Astrocyte of the cerebellum (primary cell): ENCODE data around the gene SCN4A.

ENCODE experiments used
- DNase-seq: peaks from one replicate; pipeline ENCODE4 v3.0.0-alpha.2; 2011; ENCODE audit warnings: low read depth
- H3K4me3 ChIP-seq: 2 replicates; pipeline ENCODE4 v1.5.1; 2011; ENCODE audit warnings: mild to moderate bottlenecking, low read depth, low read length, moderate library complexity
- CTCF ChIP-seq: IDR thresholded peaks from 2 replicates; pipeline ENCODE4 v1.5.1; 2012; ENCODE audit warnings: low read length, low read depth, moderate library complexity, mild to moderate bottlenecking; ENCODE audit errors: missing control alignments
- in situ Hi-C: cut with HindIII; loops from 2 replicates; pipeline ENCODE4 v1.10.0; 2017; ENCODE audit warnings: low sequenced_read_pairs

The SCN4A gene

GRCh38 chr17:63989622-63990345, 17.1 kb upstream of the SCN4A start:
- H3K4me3 ChIP-seq = no peak overlapping the region
- no peak for TF ChIP-seq CTCF
- no peak for DNase-seq
- in situ Hi-C loops = no loop called here

- TF ChIP-seq CTCF = no peak
- H3K4me3 ChIP-seq = no peak overlapping the region
- in situ Hi-C loops = no loop called here
- no peak for DNase-seq
Observed at GRCh38 chr17:63988741-63989621, 16.3 kb upstream of the SCN4A start.

GRCh38 chr17:63988127-63988478, 15.4 kb upstream of the SCN4A start:
- TF ChIP-seq CTCF = no peak
- in situ Hi-C loops = no loop called here
- DNase-seq = no peak
- no peak overlapping the region for H3K4me3 ChIP-seq

GRCh38 chr17:63987221-63988126, 14.8 kb upstream of the SCN4A start:
- in situ Hi-C loops = no loop called here
- no peak for DNase-seq
- no peak overlapping the region for H3K4me3 ChIP-seq
- no peak for TF ChIP-seq CTCF

- DNase-seq = no peak
- in situ Hi-C loops = no loop called here
- TF ChIP-seq CTCF = no peak
- no peak overlapping the region for H3K4me3 ChIP-seq
Observed at GRCh38 chr17:63986821-63987220, 14.1 kb upstream of the SCN4A start.

- in situ Hi-C loops = no loop called here
- no peak for DNase-seq
- TF ChIP-seq CTCF = no peak
- no peak overlapping the region for H3K4me3 ChIP-seq
Observed at GRCh38 chr17:63985387-63986140, 12.8 kb upstream of the SCN4A start.
